Measurements from ENCODE around the gene SLC1A4.
"Not testable (repeated sequence)": the region's sequence is repeated elsewhere in the genome, so short reads cannot be mapped to it uniquely, and the experiment has no call there.

The SLC1A4 gene

DNA sequence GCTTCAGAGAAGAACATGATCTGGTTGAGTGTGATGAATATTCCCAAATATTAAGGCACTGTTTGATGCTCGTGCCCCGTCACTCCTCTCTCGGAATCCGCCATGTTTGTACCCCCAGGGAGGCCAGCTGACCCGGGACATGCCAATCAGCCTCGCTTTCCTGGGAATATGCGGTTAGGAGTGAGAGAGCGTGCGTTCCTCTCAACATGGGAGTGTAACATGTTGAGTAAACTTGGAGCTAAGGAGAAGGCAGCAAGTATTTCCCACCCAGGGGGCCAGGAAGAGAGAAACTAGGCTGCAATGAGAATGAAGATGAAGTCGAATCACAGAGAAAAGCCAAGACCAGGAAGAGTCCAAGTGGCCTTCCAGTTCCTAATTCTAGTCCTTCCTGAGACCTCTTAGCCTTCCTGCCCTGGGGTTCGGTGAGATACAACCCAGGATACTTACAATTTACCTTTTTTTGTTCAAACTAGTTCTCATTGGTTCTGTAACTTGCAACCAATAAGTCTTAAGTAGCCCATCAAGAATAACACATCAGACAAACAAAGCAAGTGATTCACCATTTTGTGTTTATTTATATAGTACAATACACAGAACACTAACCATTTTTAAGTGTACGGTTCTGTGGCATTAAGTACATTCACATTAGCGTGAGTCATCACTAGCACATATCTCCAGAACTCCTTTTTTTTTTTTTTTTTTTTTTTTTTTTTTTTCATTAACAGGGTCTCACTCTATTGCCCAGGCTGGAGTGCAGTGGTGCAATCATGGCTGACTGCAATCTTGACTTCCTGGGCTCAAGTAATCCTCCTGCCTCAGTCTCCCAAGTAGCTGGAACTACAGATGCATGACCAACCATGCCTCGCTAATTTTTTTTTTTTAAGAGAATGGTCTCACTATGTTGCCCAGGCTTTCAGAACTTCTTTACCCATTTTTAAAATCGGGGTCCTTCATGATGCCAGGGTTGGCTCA, 36.4 kb upstream of the SLC1A4 start:
- TF ChIP-seq, protein P1, sequence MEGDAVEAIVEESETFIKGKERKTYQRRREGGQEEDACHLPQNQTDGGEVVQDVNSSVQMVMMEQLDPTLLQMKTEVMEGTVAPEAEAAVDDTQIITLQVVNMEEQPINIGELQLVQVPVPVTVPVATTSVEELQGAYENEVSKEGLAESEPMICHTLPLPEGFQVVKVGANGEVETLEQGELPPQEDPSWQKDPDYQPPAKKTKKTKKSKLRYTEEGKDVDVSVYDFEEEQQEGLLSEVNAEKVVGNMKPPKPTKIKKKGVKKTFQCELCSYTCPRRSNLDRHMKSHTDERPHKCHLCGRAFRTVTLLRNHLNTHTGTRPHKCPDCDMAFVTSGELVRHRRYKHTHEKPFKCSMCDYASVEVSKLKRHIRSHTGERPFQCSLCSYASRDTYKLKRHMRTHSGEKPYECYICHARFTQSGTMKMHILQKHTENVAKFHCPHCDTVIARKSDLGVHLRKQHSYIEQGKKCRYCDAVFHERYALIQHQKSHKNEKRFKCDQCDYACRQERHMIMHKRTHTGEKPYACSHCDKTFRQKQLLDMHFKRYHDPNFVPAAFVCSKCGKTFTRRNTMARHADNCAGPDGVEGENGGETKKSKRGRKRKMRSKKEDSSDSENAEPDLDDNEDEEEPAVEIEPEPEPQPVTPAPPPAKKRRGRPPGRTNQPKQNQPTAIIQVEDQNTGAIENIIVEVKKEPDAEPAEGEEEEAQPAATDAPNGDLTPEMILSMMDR (IDR thresholded peaks at IDR 0.05; ENCODE audit: low read depth, low read length), result no peak

DNA sequence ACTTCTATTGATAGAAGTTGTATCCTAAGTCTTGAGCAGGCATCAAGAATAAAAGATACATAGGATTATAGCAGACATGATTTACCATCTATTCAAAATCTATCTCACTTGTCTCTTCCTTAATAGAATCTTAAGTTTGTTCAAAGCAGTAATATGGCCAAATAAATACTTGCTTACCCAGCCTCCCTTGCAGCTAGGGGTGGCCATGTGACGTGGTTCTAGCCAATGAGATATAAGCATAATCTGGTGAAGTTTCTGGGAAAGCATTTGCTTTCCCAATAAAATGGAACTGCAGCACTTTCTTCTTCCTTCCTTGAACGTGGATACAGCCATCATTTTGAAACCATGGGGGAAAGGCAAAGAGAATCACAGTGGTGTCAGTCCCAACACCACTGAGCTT, 33.7 kb upstream of the SLC1A4 start:
- TF ChIP-seq, protein P1 (IDR thresholded peaks at IDR 0.05; ENCODE audit: low read depth, low read length), result no peak
- H3K4me3 ChIP-seq (replicated peaks in 1 of 2; ENCODE audit: low read depth in 2 of 2, low read length in 2 of 2), result no peak overlapping the region
- DNase-seq (ENCODE audit: low read depth in 2 of 2), result no peak

More for the DNA sequence above, 36.4 kb upstream of the SLC1A4 start:
- no peak overlapping the region for H3K4me3 ChIP-seq (replicated peaks in 1 of 2; ENCODE audit: low read depth in 2 of 2, low read length in 2 of 2)
- DNase-seq (ENCODE audit: low read depth in 2 of 2), result peak; percentile 52 to 84

DNA sequence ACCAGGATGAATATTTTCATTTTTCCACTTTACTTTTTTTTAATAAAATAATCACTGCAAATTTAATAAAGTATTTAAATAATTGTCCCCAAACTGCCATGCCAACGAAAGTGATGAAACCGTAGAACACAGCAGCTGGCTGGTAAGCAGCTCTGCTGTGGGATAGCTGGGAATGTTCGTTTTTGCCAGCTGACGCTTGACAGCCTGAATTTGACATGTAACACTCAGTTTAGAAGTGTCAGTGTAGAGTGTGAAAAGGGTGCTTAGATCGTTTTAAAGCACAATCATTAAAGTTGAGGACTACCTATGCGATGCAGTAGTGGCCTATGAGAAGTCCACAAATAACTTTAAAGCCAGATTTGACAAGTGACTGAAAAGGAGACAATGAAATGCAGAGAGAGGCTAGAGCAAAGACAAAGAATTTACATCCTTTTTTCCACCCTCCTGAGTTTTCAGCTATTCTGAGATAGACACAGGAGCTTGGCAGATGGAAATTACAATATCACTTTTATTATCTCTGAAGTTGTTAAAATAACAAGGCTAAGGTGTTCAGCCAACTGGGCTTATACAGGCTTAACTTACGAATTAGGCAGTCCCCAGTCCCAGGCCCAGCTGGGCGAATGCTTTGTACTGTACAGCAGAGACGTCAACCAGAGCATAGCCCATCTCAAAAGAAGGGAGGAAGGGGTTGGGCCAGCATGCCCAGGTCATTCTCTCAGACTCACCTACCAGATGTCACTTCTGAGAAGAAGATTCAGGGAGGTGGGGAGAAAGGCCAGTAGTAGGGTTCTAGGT, 31.9 kb upstream of the SLC1A4 start:
- H3K4me3 ChIP-seq (replicated peaks in 1 of 2; ENCODE audit: low read depth in 2 of 2, low read length in 2 of 2), result no peak overlapping the region
- no peak for DNase-seq (ENCODE audit: low read depth in 2 of 2)
- TF ChIP-seq, protein P1 (IDR thresholded peaks at IDR 0.05; ENCODE audit: low read depth, low read length), result no peak

DNA sequence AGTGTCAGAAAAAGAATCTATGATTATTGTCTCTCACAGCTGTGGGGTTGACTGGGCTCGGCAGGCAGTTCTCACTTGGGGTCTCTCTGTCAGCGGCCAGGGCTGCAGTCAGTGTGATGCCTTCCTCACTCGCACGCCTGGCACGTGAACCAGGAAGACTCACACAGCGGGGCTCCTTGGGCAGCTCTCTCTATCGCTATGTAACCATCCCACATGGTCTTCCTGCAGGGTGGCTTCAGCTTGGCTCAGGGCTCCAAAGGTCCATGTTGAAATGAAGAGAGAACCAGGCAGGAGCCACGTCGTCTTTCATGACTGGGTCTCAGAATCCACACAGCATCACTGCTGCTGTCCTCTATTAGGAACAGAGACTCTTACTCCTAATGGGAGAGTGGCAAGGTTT, 30.6 kb upstream of the SLC1A4 start:
- no peak overlapping the region for H3K4me3 ChIP-seq (replicated peaks in 1 of 2; ENCODE audit: low read depth in 2 of 2, low read length in 2 of 2)
- TF ChIP-seq, protein P1 (IDR thresholded peaks at IDR 0.05; ENCODE audit: low read depth, low read length), result no peak
- DNase-seq (ENCODE audit: low read depth in 2 of 2), result no peak

DNA sequence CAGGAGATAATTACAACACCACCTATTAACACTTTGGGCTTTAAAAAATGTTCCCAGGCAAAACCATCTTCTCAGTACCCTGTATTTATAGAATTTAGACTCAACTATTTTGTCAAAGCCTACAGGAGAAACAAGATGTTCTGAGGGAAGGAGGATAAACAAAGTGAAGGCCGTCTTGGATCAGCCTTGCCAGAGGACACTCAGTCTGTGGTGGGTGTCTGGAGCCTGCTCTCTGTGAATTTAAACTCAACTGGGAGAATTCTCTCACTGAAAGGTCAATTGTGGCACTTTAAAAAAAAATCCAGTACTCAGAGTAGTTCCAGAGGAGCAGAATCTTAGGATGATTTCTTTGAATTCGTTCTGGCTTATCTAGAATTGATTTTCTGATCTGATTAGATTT, 28.4 kb upstream of the SLC1A4 start:
- no peak overlapping the region for H3K4me3 ChIP-seq (replicated peaks in 1 of 2; ENCODE audit: low read depth in 2 of 2, low read length in 2 of 2)
- no peak for DNase-seq (ENCODE audit: low read depth in 2 of 2)
- TF ChIP-seq, protein P1 (IDR thresholded peaks at IDR 0.05; ENCODE audit: low read depth, low read length), result no peak

DNA sequence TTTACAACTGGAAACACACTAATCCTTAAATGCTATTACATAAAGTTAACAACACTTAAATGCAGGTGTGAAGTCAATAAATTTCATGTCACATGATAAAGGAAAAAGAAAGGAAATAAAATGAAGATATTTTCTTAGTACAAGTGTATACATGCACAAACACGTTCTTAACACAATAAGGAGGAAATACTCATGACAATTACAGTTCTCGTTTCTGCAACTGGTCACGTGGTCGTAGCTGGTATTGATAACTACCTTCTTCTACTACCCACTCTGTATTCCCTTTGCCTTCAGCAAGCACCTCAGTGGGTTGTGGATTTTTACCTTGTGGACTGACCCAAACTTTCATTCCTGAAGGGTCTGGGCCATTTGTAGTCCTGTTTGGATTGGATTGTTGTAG, 26.1 kb upstream of the SLC1A4 start:
- not testable (repeated sequence) for DNase-seq (ENCODE audit: low read depth in 2 of 2); H3K4me3 ChIP-seq (replicated peaks in 1 of 2; ENCODE audit: low read depth in 2 of 2, low read length in 2 of 2)

DNA sequence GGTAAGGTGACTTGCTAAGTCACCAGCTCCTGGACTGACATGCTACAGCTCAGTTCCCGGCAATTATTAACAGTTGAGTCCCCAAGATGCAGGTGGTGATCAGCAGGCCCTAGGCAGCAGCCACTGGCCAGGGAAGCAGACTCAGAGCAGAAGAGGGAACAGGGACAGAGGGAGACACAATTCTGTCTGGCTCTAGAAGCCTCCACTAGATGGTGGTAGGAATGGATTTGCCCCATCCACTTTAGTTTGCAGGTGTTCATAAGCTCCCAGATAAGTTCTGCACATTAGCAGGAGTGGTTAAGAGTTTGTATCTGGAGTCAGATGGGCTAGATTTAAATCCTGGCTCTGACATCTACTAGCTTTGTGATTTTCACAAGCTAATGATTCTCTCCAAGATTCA, 25.5 kb upstream of the SLC1A4 start:
- TF ChIP-seq, protein P1 (IDR thresholded peaks at IDR 0.05; ENCODE audit: low read depth, low read length), result no peak
- H3K4me3 ChIP-seq (replicated peaks in 1 of 2; ENCODE audit: low read depth in 2 of 2, low read length in 2 of 2), result no peak overlapping the region
- no peak for DNase-seq (ENCODE audit: low read depth in 2 of 2)

Data from cardiac fibroblast (primary cell).